Thymus (tissue), 11 donors: ENCODE data around the gene MGAT5B. TPM values are rescaled to one million over a fixed set of nuclear protein-coding genes. Genes with fewer than 3 reads are reported as not detected.
"Not testable (repeated sequence)": the region's sequence is repeated elsewhere in the genome, so short reads cannot be mapped to it uniquely, and the experiment has no call there.

Source experiments
- DNase-seq, 9 donors: peaks; one replicate each; pipeline ENCODE4 v3.0.0-alpha.2; 2013; ENCODE audit warnings: low spot score in 9 of 9, low read depth in 6 of 9, missing footprints in 1 of 9
- H3K27ac ChIP-seq, 2 donors: one replicate each; pipeline ENCODE4 v1.5.1; 2013; ENCODE audit warnings: control low read depth in 1 of 2, low read depth in 1 of 2, low read length in 1 of 2, mild to moderate bottlenecking in 1 of 2, moderate library complexity in 1 of 2
- H3K27me3 ChIP-seq, 2 donors: one replicate each; pipeline ENCODE4 v1.5.1; 2013; ENCODE audit warnings: low read length in 1 of 2; ENCODE audit not compliant: control insufficient read depth in 2 of 2, insufficient read depth in 1 of 2
- H3K36me3 ChIP-seq, 2 donors: one replicate each; pipeline ENCODE4 v1.5.1; 2013; ENCODE audit warnings: low read length in 1 of 2, mild to moderate bottlenecking in 1 of 2, moderate library complexity in 1 of 2; ENCODE audit not compliant: control insufficient read depth in 2 of 2, insufficient read depth in 2 of 2
- H3K4me1 ChIP-seq, 2 donors: one replicate each; pipeline ENCODE4 v1.5.1; 2013; ENCODE audit warnings: low read length in 2 of 2; ENCODE audit not compliant: control insufficient read depth in 2 of 2, insufficient read depth in 2 of 2
- H3K4me3 ChIP-seq, 2 donors: one replicate each; pipeline ENCODE4 v1.5.1; 2013; ENCODE audit warnings: low read length in 2 of 2, control low read depth in 1 of 2, mild to moderate bottlenecking in 1 of 2
- H3K9me3 ChIP-seq, 2 donors: one replicate each; pipeline ENCODE4 v1.5.1; 2013; ENCODE audit warnings: low read length in 1 of 2, mild to moderate bottlenecking in 1 of 2; ENCODE audit not compliant: control insufficient read depth in 2 of 2, insufficient read depth in 1 of 2
- WGBS: extraction: QIAGEN DNeasy Blood & Tissue Kit; methylation state at CpG from one replicate; pipeline ENCODE4 v1.1.7; 2013; 5-methylcytosine and 5-hydroxymethylcytosine counted together
- polyA plus RNA-seq: library from polyadenylated mRNA; stranded (reverse); fragments of 200-250 nt; gene quantifications from one replicate; pipeline ENCODE4 v1.2.3, GENCODE V29; 2013
- total RNA-seq: library from RNA; stranded (reverse); fragments of 120-200 nt; gene quantifications from one replicate; pipeline ENCODE4 v1.2.4, GENCODE V29; 2013
- donor health status: healthy.

Gene MGAT5B
- total and polyA plus RNA-seq, 2 donors, result 0.09 to 1.0 TPM

- DNase-seq, result no peak
- Histone ChIP-seq H3K4me1 (peaks cover 0 to 17% of the 10 kb centered on the region in 2 donors), H3K27me3 (peaks cover 0 to 5% of the 10 kb centered on the region in 2 donors), H3K9me3 (no peaks in the 10 kb centered on the region), H3K4me3 (no peak overlapping the region), H3K27ac (no peak overlapping the region), H3K36me3 (peaks cover 0 to 3% of the 10 kb centered on the region in 2 donors)
- 98% methylated on average over 1 of the region's 1 CpG for WGBS
Measured at GRCh38 chr17:76962858-76963257, 94.7 kb downstream of the MGAT5B start.

- Histone ChIP-seq H3K36me3 (peaks cover 0 to 3% of the 10 kb centered on the region in 2 donors), H3K27ac (no peak overlapping the region), H3K9me3 (peaks cover 0 to 3% of the 10 kb centered on the region in 2 donors), H3K4me3 (no peak overlapping the region), H3K27me3 (no peaks in the 10 kb centered on the region), H3K4me1 (peaks cover 11 to 39% of the 10 kb centered on the region in 2 donors)
- WGBS, result 96% methylated on average over 4 of the region's 4 CpGs
- no peak for DNase-seq
Measured at GRCh38 chr17:76966016-76966415, 97.8 kb downstream of the MGAT5B start.

- H3K36me3 ChIP-seq, result peaks cover 0 to 3% of the 10 kb centered on the region in 2 donors
- no peak for DNase-seq
- no peak overlapping the region for H3K4me3 ChIP-seq
- H3K27ac ChIP-seq, result no peak overlapping the region
- H3K4me1 ChIP-seq, result peaks cover 11 to 39% of the 10 kb centered on the region in 2 donors
- no peaks in the 10 kb centered on the region for H3K27me3 ChIP-seq
- WGBS, result 96% methylated on average over 9 of the region's 9 CpGs
- H3K9me3 ChIP-seq, result peaks cover 0 to 3% of the 10 kb centered on the region in 2 donors
Measured at GRCh38 chr17:76966486-76967181, 98.4 kb downstream of the MGAT5B start.

- peaks cover 11 to 39% of the 10 kb centered on the region in 2 donors for H3K4me1 ChIP-seq
- WGBS, result 98% methylated on average over 4 of the region's 4 CpGs
- H3K27ac ChIP-seq, result no peak overlapping the region
- no peak for DNase-seq
- no peaks in the 10 kb centered on the region for H3K27me3 ChIP-seq
- H3K4me3 ChIP-seq, result no peak overlapping the region
- H3K36me3 ChIP-seq, result peaks cover 0 to 3% of the 10 kb centered on the region in 2 donors
- H3K9me3 ChIP-seq, result peaks cover 0 to 3% of the 10 kb centered on the region in 2 donors
Measured at GRCh38 chr17:76967762-76968161, 99.6 kb downstream of the MGAT5B start.

- Histone ChIP-seq H3K4me1 (peaks cover 11 to 39% of the 10 kb centered on the region in 2 donors), H3K27ac (peak overlapping the region; percentile 62 to 93), H3K27me3 (no peaks in the 10 kb centered on the region), H3K9me3 (peaks cover 0 to 3% of the 10 kb centered on the region in 2 donors), H3K36me3 (peaks cover 0 to 3% of the 10 kb centered on the region in 2 donors), H3K4me3 (peak overlapping the region; percentile 52 to 68)
- 8% methylated on average over 45 of the region's 45 CpGs for WGBS
- DNase-seq, result peak; percentile 53 to 91 (median 76)
Measured at GRCh38 chr17:76968707-76969597, 100.7 kb downstream of the MGAT5B start.

- no peaks in the 10 kb centered on the region for H3K27me3 ChIP-seq
- DNase-seq, result no peak
- H3K36me3 ChIP-seq, result peaks cover 0 to 3% of the 10 kb centered on the region in 2 donors
- peak overlapping the region; percentile 47 to 93 for H3K27ac ChIP-seq
- peaks cover 11 to 39% of the 10 kb centered on the region in 2 donors for H3K4me1 ChIP-seq
- peak overlapping the region; percentile 52 to 68 for H3K4me3 ChIP-seq
- WGBS, result 2% methylated on average over 13 of the region's 13 CpGs
- H3K9me3 ChIP-seq, result peaks cover 1 to 6% of the 10 kb centered on the region in 2 donors
Measured at GRCh38 chr17:76969598-76970172, 101.5 kb downstream of the MGAT5B start.

GRCh38 chr17:76970228-76970627 lies 102.0 kb downstream of the MGAT5B start:
- not testable (repeated sequence) for H3K27me3 ChIP-seq, DNase-seq, H3K36me3 ChIP-seq
- Histone ChIP-seq H3K4me1 (peaks cover 11 to 39% of the 10 kb centered on the region in 2 donors), H3K27ac (peak overlapping the region; percentile 47 to 93), H3K9me3 (peaks cover 5 to 12% of the 10 kb centered on the region in 2 donors), H3K4me3 (peak overlapping the region in 1 of 2 donors; percentile 52)
- WGBS, result 95% methylated on average over 5 of the region's 5 CpGs

- no peak for DNase-seq
- peaks cover 5 to 19% of the 10 kb centered on the region in 2 donors for H3K9me3 ChIP-seq
- WGBS, result 93% methylated on average over 6 of the region's 6 CpGs
- no peak overlapping the region for H3K27ac ChIP-seq
- H3K4me1 ChIP-seq, result peaks cover 11 to 32% of the 10 kb centered on the region in 2 donors
- no peaks in the 10 kb centered on the region for H3K36me3 ChIP-seq
- no peaks in the 10 kb centered on the region for H3K27me3 ChIP-seq
- H3K4me3 ChIP-seq, result no peak overlapping the region
Measured at GRCh38 chr17:76972046-76972641, 103.9 kb downstream of the MGAT5B start.
